PC-9 (cell line): ENCODE data around the gene TMC2. TPM values are rescaled to one million over a fixed set of nuclear protein-coding genes. Genes with fewer than 3 reads are reported as not detected.
A peak's percentile ranks its signal among the peaks of the same experiment; 100 is the strongest.

Experiments
- BruUV-seq: library from RNA; stranded (reverse); fragments of 400-500 nt; replicated peaks from 2 replicates; lab custom pipeline; 2021; lab: Mats Ljungman, UMichigan
- CTCF ChIA-PET: fragments of 300-600 bp; sonication (Branson Sonifier 250); formaldehyde crosslinking; loops from one replicate; lab custom pipeline; 2022; ENCODE audit warnings: antibody characterized with exemption; lab: Charles Lee
- POLR2A ChIA-PET: fragments of 300-600 bp; sonication (Branson Sonifier 250); formaldehyde crosslinking; loops from one replicate; lab custom pipeline; 2022; ENCODE audit warnings: antibody characterized with exemption; ENCODE audit not compliant: unreplicated experiment; lab: Charles Lee
- DNase-seq, 2 experiments: peaks; one replicate each; pipeline versions ENCODE4 v3.0.0 to v3.0.0-alpha.2; 2015 to 2022; ENCODE audit warnings: mixed read lengths in 1 of 2
- H2AFZ ChIP-seq: fragments of 200-600 bp; sonication (generic); 2 replicates; pipeline ENCODE4 v1.8.1; 2017; ENCODE audit warnings: antibody characterized with exemption
- H3F3A ChIP-seq: fragments of 200-600 bp; sonication (generic); 2 replicates; pipeline ENCODE4 v1.8.1; 2017; ENCODE audit warnings: antibody characterized with exemption, mild to moderate bottlenecking, low read depth; ENCODE audit not compliant: insufficient read depth
- H3K27ac ChIP-seq: fragments of 200-600 bp; sonication (generic); 2 replicates; pipeline ENCODE4 v1.6.1; 2016; ENCODE audit warnings: mixed run types
- H3K27me3 ChIP-seq: fragments of 200-600 bp; sonication (generic); 2 replicates; pipeline ENCODE4 v1.6.1; 2016; ENCODE audit warnings: low read depth, mixed run types; ENCODE audit not compliant: insufficient read depth
- H3K36me3 ChIP-seq: fragments of 200-600 bp; sonication (generic); 2 replicates; pipeline ENCODE4 v1.6.1; 2016; ENCODE audit warnings: low read depth, mixed run types
- H3K4me1 ChIP-seq: fragments of 200-600 bp; sonication (generic); replicated peaks from 2 replicates; pipeline ENCODE4 v1.6.1; 2016; ENCODE audit warnings: mixed run types; ENCODE audit not compliant: insufficient read depth
- H3K4me2 ChIP-seq: fragments of 200-600 bp; sonication (generic); 2 replicates; pipeline ENCODE4 v1.6.1; 2017; ENCODE audit warnings: mixed run types
- H3K4me3 ChIP-seq: fragments of 200-600 bp; sonication (generic); 2 replicates; pipeline ENCODE4 v1.6.1; 2016; ENCODE audit warnings: mixed run types
- H3K79me2 ChIP-seq: fragments of 200-600 bp; sonication (generic); 2 replicates; pipeline ENCODE4 v1.6.1; 2017; ENCODE audit warnings: low read depth, mixed run types
- H3K9me2 ChIP-seq: fragments of 200-600 bp; sonication (generic); 2 replicates; pipeline ENCODE4 v1.8.1; 2017; ENCODE audit warnings: mild to moderate bottlenecking; ENCODE audit not compliant: insufficient read depth
- H3K9me3 ChIP-seq: fragments of 200-600 bp; sonication (generic); 2 replicates; pipeline ENCODE4 v1.8.1; 2016; ENCODE audit warnings: low read depth; ENCODE audit not compliant: insufficient read depth
- H4K20me1 ChIP-seq: fragments of 200-600 bp; sonication (generic); 2 replicates; pipeline ENCODE4 v1.8.1; 2017; ENCODE audit not compliant: insufficient read depth
- CTCF ChIP-seq: fragments of 200-600 bp; sonication (generic); conservative IDR thresholded peaks from 2 replicates; pipeline ENCODE4 v1.6.1; 2017; ENCODE audit warnings: mixed run types, antibody characterized with exemption, mild to moderate bottlenecking, moderate library complexity
- EZH2 ChIP-seq: fragments of 200-600 bp; sonication (generic); IDR thresholded peaks from 2 replicates; pipeline ENCODE4 v1.8.0; 2017; ENCODE audit warnings: antibody characterized with exemption, low read depth
- intact Hi-C: fragments of 100-400 bp; cut with micrococcal nuclease; formaldehyde crosslinking; loops from one replicate; pipeline ENCODE4 v1.10.0; 2022; ENCODE audit not compliant: unreplicated experiment
- total RNA-seq: library from RNA; stranded (reverse); gene quantifications from 2 replicates; pipeline ENCODE4 v1.2.3, GENCODE V29; 2021

The TMC2 gene
- total RNA-seq, 1 experiment from 2014 or later = not detected

- ChIA-PET CTCF (no interaction called here), POLR2A (no interaction called here)
- Histone ChIP-seq H3K36me3 (no peaks in the 10 kb centered on the region), H2AFZ (peak overlapping the region; percentile 98), H3K27ac (no peak overlapping the region), H4K20me1 (no peaks in the 10 kb centered on the region), H3K27me3 (no peaks in the 10 kb centered on the region), H3F3A (no peaks in the 10 kb centered on the region), H3K9me3 (no peaks in the 10 kb centered on the region), H3K4me1 (peaks cover 10% of the 10 kb centered on the region; the same call in 1 of the 2 replicates), H3K79me2 (peaks cover 18% of the 10 kb centered on the region), H3K4me3 (peak overlapping the region; percentile 65), H3K4me2 (peak overlapping the region; percentile 88), H3K9me2 (no peaks in the 10 kb centered on the region)
- TSS peak; percentile 98 for BruUV-seq
- intact Hi-C loops = no loop called here
- TF ChIP-seq EZH2 (no peak), CTCF (no peak)
- DNase-seq = no peak
Measured at GRCh38 chr20:2509468-2509781, 26.9 kb upstream of the TMC2 start.

GRCh38 chr20:2509794-2510193 lies 26.6 kb upstream of the TMC2 start:
- no peaks in the 10 kb centered on the region for H3K27me3 ChIP-seq
- peaks cover 18% of the 10 kb centered on the region for H3K79me2 ChIP-seq
- DNase-seq = peak in 1 of 2 experiments; percentile 21
- peak overlapping the region; percentile 98; the same call in 1 of the 2 replicates for H2AFZ ChIP-seq
- ChIA-PET POLR2A (no interaction called here), CTCF (interaction anchor here (1.0 kb wide), 1 partner anchor 15 kb away, joined by 3 read pairs; no protein-coding TSS in a partner anchor)
- TF ChIP-seq EZH2 (no peak), CTCF (no peak)
- intact Hi-C loops = no loop called here
- H3F3A ChIP-seq = no peaks in the 10 kb centered on the region
- no peak overlapping the region for H3K27ac ChIP-seq
- H4K20me1 ChIP-seq = no peaks in the 10 kb centered on the region
- H3K4me1 ChIP-seq = peaks cover 10% of the 10 kb centered on the region; the same call in 1 of the 2 replicates
- H3K4me2 ChIP-seq = peak overlapping the region; percentile 88
- no peaks in the 10 kb centered on the region for H3K9me3 ChIP-seq
- no TSS peak for BruUV-seq
- H3K4me3 ChIP-seq = peak overlapping the region; percentile 65; the same call in 1 of the 2 replicates
- H3K36me3 ChIP-seq = no peaks in the 10 kb centered on the region
- H3K9me2 ChIP-seq = no peaks in the 10 kb centered on the region

- H4K20me1 ChIP-seq = no peaks in the 10 kb centered on the region
- no peak overlapping the region for H3K27ac ChIP-seq
- intact Hi-C loops = no loop called here
- no peaks in the 10 kb centered on the region for H3K79me2 ChIP-seq
- H3K9me2 ChIP-seq = no peaks in the 10 kb centered on the region
- POLR2A ChIA-PET = no interaction called here
- H3K36me3 ChIP-seq = no peaks in the 10 kb centered on the region
- no TSS peak for BruUV-seq
- no peaks in the 10 kb centered on the region for H3K9me3 ChIP-seq
- no peaks in the 10 kb centered on the region for H3K27me3 ChIP-seq
- H3K4me3 ChIP-seq = no peak overlapping the region
- no peak overlapping the region for H2AFZ ChIP-seq
- CTCF ChIA-PET = no interaction called here
- no peaks in the 10 kb centered on the region for H3F3A ChIP-seq
- TF ChIP-seq EZH2 (no peak), CTCF (no peak)
- peak in 1 of 2 experiments; percentile 8 for DNase-seq
- H3K4me1 ChIP-seq = no peaks in the 10 kb centered on the region
- H3K4me2 ChIP-seq = no peak overlapping the region
Measured at GRCh38 chr20:2515203-2515602, 21.2 kb upstream of the TMC2 start.
